Astrocyte of the hippocampus (primary cell): ENCODE data around the gene FBXO34.
"Not testable (repeated sequence)": the region's sequence is repeated elsewhere in the genome, so short reads cannot be mapped to it uniquely, and the experiment has no call there.

Experiments used
- DNase-seq: peaks from one replicate; pipeline ENCODE4 v3.0.0; 2011; ENCODE audit warnings: low read depth, low spot score

Gene FBXO34

DNA sequence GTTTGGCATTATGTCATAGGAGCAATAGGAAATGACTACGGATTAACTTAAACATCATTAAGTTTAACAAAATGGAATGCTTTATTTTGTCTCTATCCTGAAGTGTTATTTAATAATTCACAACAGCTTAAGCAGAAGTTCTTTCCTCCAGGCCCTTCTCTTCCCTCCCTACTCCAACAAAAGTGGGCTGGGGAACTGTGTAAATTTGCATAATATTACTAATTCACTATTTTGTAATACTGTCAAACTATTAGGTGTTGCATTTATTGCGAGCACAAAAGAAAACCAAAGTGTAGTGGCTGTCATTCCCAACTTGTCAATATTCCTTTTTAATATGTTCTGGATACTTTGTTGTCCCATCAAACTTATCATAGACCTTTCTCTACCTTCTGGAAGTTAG lies 70.6 kb downstream of the FBXO34 start:
- no peak for DNase-seq

DNA sequence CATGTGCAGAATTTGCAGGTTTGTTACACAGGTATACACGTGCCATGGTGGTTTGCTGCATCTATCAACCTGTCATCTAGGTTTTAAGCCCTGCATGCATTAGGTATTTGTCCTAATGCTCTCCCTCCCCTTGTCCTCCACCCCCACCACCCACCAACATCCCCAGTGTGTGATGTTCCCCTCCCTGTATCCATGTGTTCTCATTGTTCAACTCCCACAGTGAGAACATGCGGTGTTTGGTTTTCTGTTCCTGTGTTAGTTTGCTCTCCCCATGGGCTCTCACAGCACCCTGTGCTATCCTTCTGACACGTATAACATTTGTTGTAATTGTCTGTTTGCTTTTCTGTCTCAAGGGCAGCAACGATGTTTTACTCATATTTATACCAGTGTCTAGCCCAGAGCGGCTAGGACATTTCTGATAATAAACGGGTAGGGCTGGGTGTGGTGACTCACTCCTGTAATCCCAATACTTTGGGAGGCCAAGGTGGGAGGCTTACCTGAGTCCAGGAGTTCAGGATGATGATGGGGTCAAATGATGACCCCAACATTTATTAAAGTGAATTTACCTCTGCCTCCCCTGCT lies 73.5 kb downstream of the FBXO34 start:
- DNase-seq = not testable (repeated sequence)

DNA sequence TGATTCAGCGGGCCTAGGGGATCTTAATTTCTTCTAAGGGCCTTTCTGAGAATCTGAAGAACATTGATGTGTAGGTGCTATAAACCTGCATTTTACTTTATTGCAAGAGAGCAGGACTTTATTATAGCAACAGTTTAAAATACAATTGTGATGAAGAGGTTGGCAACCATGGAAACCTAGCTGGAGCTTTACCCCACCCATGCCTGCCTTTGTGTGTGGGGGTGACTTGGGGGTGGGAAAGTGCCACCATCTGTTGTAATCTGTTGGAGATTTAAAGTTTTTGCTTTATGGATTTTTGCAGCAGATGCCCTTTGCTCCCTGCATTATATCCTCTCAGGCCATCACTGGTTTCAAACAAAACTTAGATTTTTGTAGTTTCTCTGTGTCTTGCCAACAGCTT lies 75.8 kb downstream of the FBXO34 start:
- DNase-seq = no peak

DNA sequence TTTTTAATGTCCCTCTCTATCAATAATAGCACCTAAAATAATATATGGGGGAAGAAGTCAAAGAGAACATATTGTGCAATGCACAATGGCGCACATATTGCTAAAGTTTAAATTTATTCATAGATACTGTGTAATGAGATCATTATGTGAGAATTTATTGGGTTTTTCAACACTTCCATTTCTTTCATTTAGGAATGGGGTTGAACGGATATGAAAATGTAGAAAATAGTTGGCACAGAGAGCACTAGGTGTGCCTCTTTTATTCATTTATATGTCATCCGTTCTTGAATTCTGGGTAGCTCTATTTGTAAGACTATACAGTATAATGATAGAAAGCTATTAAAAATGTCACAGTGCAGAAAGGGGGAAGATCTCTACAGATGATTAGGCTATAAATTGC lies 76.5 kb downstream of the FBXO34 start:
- no peak for DNase-seq

DNA sequence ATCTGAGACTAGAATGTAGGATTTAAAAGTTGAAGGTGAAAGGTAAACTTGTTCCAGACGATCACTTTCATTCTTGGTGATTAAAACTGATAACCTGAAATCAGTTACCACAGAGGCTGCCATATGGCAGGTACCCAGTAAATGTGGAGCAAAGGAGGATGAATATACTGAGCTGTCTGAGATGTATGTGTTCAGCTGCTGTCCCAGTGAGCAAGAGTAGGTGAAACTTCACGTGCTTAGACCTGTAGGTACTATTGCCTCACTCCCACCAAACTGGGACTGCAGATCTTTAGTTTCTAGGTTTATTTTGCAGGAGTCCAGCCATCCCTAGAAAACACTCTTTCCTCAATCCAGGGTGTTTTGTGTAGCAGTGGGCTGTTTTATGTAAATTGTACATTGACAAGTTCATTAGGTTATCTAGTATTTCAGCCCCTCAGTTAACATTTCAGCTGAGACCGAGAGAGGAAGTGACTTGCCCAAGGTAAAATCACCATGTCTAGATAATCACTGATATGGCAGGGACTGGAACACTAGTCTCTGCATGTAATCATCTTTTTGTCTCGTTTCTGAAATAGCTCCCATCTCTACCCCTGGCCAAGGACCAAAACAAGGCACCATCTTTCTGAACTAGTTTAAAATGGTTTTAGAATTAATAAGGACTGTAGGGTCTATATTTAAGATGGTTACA lies 77.7 kb downstream of the FBXO34 start:
- DNase-seq = no peak

DNA sequence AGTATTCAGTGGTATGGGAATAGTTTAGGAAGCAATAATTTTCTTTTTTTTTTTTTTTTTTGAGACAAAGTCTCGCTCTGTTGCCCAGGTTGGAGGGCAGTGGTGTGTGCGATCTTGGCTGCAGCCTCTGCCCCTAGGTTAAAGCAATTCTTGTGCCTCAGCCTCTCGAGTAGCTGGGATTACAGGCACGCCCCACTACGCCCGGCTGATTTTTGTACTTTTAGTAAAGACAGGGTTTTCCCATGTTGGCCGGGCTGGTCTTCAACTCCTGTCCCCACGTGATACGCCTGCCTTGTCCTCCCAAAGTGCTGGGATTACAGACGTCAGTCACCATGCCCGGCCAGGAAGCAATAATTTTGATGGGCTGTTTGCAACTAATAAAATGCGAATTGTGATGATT lies 78.3 kb downstream of the FBXO34 start:
- DNase-seq = no peak

DNA sequence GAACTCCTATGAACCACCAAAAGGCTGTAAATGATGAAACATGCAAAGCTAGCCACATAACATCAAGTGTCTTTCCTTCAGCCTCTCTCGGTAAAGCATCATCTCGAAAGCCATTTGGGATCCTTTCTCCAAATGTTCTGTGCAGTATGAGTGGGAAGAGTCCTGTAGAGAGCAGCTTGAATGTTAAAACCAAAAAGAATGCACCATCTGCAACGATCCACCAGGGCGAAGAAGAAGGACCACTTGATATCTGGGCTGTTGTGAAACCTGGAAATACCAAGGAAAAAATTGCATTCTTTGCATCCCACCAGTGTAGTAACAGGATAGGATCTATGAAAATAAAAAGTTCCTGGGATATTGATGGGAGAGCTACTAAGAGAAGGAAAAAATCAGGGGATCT lies 79.2 kb downstream of the FBXO34 start:
- no peak for DNase-seq

DNA sequence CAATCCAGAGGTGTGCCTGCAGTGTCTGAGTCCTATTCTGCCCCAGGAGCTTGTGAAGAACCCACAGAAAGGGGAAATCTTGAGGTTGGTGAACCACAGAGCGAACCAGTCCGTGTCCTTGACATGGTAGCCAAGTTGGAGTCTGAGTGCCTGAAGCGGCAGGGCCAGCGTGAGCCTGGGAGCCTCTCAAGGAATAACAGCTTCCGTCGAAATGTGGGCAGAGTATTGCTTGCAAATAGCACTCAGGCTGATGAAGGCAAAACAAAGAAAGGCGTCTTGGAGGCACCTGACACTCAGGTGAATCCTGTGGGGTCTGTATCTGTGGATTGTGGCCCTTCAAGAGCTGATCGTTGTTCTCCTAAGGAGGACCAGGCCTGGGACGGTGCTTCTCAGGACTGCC lies 79.9 kb downstream of the FBXO34 start:
- no peak for DNase-seq

DNA sequence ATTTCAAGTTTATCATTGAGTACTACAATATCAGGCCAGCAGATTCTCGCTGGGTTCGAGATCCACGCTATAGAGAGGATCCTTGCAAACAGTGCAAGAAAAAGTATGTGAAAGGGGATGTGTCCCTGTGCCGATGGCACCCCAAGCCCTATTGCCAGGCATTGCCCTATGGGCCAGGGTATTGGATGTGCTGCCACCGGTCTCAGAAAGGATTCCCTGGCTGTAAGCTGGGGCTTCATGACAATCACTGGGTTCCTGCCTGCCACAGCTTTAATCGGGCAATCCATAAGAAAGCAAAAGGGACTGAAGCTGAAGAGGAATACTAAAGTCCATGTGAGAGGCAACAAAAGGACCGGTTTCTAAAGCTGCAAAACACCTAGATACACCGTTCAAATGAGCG lies 81.0 kb downstream of the FBXO34 start:
- DNase-seq = no peak

DNA sequence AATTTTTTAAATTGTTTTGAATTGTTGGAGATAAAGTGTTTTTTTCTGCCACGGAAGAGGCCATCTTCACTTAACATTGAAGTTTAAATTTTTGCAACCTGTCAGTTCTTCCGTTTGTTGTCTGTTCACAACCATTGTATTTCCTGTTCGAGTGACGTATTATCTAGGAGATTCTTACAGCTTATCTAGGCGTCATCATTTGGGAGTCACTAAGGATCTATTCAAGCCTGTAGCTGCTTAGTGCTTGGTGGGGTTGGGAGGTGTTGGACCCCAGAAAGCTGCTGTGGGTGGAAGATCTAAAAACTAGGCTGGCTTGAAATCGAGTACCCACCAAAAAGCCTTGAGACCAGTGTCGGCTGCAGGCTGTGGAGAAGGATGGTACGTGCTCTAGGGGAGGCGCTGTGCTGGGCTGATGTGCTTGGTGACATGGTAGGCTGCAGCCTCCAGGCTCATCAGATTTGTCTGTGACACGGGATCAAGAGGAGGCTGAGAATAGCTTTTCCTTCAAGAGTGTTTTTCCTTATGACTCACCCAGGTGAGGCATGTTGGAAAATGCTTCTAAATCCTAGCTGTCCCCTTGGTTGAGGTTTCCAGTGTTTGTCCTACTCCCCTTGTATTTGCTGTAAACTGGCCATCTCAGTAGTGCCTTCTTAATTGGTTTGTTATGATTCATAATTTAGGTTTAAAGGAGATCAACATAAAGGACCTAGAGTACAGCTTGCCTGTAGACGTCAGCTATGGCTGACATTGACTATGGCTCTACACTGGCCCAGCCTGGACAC lies 82.7 kb downstream of the FBXO34 start:
- no peak for DNase-seq

DNA sequence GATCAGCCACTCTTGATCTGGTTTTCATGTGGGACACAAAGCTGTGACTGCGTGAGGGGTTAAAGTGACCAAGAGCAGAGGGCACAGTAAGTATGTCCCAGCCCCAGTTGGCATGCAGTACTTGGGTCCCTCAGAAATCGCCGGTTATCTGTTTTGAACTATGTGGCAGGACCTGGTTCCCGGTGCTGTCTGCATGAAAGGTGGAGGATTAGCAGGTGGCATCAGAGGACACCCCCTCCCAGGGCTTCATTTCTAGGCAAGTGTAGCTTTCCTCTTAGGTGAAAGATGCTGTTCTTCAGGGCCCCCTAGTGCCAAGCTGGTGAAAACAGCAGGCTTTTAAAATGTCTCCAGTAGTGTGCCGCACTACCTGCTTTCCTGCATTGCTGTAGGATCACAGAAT lies 83.3 kb downstream of the FBXO34 start:
- DNase-seq = peak; percentile 43

DNA sequence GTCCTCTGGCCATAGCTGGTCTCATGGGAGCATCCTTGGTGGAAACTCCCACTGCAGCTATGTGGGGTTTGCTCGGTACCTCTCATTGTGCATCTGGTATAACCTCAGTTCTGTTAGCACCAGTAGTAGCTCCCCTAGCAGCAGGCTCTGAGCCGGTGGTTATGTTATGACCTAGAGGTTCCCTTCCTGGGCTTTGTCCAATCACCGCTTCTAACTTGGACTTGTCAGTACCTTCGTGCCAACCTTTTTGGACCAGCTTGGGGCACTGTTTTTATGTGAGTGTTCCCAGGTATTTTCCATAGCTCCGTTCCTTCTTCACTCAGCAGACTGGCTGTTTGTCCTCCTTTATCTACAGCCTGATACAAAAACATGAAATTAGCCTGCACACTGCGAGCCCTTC lies 84.7 kb downstream of the FBXO34 start:
- DNase-seq = no peak

DNA sequence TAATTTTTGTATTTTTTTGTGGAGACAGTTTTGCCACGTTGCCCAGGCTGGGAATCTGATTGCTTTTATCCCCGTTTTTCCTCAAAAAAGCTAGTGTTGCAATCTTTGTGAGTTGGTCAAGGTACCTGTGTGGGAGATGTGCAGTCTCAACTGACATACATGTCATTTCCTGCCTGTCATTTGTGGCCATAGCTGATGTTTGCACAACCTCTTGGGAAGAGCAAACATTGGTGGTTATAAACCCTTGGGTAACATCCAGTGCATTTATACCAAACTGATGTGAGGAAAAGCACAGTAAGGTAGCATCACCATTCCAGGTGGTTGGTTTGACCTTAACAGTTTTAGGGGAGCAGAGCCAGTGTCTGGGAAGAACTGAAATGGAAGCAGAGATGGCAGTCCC lies 85.7 kb downstream of the FBXO34 start:
- DNase-seq = no peak

DNA sequence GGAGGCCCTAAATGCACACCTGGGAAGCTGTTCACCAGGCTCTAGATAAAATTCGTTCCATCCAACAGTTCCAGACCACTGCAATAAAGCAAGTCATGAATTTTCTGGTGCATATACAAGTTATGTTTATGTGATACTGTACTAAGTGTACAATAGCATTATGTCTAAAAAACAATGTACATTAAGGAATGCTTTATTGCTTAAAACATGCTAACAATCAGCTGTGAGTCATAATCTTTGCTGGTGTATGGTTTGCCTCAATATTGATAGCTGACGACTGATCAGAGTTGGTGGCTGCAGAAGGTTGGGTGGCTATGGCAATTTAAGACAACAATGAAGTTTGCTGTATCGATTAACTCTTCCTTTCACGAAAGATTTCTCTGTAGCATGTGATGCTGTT lies 88.1 kb downstream of the FBXO34 start:
- no peak for DNase-seq

DNA sequence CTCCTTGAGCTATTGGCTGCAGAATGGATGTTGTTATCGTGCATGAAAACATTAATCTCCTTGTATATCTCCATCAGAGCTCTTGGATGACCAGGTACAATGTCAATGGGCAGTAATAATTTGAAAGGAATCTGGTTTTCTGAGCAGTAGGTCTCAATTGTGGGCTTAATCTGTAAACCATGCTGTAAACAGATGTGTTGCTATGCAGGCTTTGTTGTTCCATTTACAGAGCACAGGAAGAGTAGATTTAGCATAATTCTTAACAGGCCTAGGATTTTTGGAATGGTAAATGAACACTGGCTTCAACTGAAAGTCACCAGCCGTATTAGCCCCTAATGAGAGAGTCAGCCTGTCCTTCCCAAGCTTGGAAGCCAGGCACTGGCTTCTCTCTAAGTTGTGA lies 90.0 kb downstream of the FBXO34 start:
- DNase-seq = no peak

DNA sequence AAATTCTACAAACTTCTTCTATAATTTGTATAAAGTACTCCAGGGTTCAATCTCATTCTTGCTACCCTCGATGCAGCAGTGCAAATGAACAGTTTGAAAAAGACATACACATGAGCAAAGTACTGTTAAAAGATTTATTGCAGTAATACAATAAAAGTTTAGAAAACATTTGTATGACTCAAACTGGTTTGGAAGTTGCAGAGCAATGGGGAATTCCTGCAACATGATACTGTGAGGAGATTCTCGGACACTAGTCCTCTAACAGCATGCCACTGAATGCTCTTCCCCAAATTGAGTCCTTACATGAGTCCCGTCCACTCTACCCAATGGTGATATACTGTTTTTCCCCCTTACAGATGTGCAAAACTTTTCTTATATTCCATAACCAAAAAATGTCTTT lies 95.0 kb downstream of the FBXO34 start:
- DNase-seq = peak; percentile 27

DNA sequence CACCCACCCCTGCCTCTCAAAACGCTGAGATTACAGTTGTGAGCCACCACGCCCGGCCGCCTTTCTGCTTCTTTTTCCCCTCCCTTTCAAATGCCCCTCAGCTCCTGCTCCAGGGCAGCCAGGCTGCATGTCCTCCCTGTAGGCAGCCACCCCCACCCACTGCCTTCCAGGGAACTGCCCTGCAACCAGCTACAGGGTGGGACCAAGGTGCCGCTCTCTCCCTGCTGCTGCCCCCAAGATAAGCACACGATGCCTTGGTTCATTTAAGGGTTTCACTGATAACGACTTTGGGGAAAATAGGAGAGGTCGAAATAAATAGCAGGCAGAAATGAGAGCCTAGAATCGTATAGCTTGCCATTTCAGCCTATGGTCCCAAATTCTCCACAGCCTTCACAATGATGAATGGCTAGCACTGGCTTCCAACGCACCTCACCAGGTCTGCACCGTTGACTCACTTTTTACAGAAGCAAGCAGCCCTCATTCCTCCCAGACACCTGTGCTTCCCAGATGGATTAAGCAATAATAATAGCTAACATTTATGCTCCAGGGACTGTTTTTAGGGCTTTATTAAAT lies 99.7 kb downstream of the FBXO34 start:
- DNase-seq = no peak

DNA sequence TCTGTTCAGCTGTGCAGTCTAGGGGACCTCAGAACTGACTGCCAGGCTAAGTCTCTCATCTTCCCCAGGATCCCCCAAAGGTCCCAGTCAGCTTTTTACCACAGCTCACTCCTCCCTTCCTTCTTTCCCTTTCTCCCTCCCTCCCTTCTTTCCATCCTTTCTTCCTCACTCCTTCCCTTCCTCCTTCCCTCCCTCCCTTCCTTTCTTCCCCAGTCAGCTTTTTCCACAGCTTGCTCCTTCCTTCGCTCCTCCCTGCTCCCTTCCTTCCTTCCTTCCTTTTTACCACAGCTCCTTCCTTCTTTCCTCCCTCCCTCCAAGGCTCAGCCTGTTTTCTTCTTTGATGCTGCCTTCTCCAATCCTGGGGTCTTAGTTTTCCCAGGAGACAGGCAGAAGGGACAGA lies 101.2 kb downstream of the FBXO34 start:
- no peak for DNase-seq

DNA sequence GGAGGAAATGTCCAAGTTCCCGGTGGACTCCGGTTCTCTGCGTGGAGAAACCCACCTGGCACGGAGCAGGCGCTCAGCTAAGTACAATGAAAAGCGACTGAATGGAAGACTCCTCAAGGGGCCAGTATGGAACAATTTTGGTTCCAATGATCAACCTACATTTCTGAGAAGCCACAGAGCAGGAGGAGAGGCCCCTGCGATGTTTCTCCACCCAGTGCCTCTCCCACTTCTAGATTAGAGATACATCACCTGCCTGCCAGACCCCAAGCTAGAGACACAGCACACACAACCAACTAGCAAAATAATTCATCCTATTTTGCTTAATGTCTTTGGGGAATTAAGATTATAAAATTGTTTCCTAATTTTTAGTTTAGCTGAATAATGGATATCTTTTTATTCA lies 101.6 kb downstream of the FBXO34 start:
- DNase-seq = no peak

DNA sequence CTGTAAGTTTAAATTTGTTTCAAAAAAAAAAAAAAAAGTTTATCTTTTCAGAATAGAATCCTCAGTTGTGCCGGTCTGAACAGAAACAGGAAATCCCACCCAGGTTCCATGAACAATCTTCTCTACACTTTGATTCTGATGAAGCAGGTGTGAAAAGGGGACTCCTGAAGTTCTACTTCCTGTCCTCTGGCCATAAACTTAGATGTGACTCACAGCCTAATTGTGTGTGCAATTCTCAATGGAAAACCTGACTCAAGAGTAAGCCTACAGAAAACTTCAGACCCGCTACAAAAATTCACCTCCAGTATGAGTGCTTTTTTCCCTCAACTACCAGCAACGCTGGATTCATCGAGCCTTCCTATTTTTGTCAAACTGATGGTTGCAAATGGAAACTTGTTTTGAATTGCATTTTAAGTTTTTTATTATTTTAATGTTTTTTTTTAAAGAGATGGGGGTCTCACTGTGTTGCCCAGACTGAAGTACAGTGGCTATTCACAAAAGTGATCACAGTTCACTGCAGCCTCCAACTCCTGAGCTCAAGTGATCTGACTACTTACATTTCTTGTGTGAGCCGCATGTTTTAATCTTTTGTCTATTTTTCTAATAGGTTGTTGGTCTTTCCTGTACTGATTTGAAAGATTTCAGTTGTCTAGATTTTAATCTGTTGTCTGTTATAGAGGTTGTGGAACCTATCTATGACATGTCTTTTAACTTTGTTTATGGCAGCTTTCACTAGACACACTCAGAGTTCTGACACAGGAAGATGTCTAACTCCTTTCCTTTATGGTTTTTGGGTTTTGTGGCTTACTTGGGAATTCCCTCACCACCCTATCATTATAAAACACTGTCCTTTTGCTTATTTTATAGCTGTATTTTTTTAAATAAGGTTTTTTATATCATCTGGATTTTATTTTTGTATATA lies 102.8 kb downstream of the FBXO34 start:
- peak; percentile 56 for DNase-seq

DNA sequence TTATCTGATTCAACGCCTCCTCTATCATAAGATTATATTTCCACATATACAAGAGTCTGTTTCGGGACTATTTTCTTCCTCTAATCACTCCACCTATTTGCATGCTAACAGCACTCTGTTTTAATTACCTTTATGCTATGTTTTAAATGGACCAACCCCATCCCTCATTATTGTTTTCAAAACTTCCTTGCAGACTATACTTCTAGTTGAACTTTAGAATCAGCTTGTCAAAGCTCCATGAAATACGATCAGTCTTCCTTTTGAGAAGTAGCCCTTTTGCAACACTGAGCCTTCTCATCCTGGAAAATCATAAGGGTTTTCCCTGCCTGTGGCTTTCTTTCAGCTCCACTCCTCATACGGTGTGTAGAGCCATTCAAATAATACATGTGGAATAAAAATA lies 103.5 kb downstream of the FBXO34 start:
- no peak for DNase-seq

DNA sequence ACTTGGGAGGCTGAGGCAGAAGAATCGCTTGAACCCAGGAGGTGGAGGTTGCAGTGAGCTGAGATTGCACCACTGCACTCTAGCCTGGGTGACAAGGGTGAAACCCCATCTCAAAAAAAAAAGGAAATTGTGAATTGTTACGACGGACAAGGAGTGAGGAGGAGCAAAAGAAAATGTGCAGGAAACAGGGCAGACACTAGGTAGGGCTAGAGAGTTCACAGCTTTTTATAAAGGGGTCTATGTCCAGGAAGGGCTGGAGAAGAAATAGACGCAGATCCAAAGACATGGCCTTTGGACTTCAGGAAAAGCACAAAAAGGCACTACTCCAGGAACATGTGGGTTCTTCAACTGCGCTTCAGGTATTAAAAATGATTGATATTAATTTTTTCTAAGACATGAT lies 106.0 kb downstream of the FBXO34 start:
- no peak for DNase-seq
